ENCODE results near the gene NKX6-2.
A peak's percentile ranks its signal among the peaks of the same experiment; 100 is the strongest.
"Not testable (repeated sequence)": the region's sequence is repeated elsewhere in the genome, so short reads cannot be mapped to it uniquely, and the experiment has no call there.

NKX6-2 gene

DNA sequence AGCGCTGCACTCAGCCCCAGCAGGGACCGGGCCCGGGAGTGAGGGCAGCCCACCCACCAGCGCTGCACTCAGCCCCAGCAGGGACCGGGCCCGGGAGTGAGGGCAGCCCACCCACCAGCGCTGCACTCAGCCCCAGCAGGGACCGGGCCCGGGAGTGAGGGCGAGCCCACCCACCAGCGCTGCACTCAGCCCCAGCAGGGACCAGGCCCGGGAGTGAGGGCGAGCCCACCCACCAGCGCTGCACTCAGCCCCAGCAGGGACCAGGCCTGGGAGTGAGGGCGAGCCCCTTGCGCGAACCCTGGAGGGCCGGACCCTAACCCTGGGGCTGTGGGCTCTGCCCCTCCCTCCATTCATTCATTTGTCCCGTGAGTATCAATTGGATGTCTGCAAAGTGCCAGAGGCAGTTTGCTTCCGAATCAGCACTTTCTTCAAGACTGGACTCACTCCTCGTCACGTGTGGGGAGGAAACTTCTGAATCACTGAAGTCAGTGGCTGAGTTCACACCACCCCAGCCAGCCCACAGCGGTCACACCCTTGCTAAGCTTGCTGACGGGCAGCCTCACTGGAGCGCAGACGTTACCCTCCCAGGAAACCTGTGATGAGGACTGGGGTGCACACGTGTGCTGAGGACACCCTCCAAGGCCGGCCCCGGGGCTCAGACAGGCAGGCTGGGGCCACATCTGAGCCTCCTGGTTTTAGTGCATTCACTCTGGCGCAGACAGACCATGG is 42.6 kb downstream of the NKX6-2 start:
- H3K36me3 ChIP-seq (ENCODE audit: control insufficient read depth in 2 of 2, insufficient read depth in 1 of 2, low read length in 2 of 2); H3K27ac ChIP-seq (ENCODE audit: extremely low read depth, low read depth, low read length); POLR2A ChIA-PET; H3K4me1 ChIP-seq (ENCODE audit: control insufficient read depth, insufficient read depth, low read length); H3K9me3 ChIP-seq (ENCODE audit: control insufficient read depth, insufficient read depth, low read depth, low read length); CTCF ChIA-PET; H3K4me3 ChIP-seq (ENCODE audit: low read depth, low read length): not testable (repeated sequence)
- TF ChIP-seq KLF1 (tag by site-specific recombination; IDR thresholded peaks at IDR 0.05) (peak; percentile 46; the same call in 1 of the 2 replicates), EGR2 (tag by site-specific recombination; IDR thresholded peaks at IDR 0.05; ENCODE audit: low read depth) (0 out of 2 replicates have a peak, but pooled peaks have one; percentile 13)

- Histone ChIP-seq H3K27ac (ENCODE audit: extremely low read depth, low read depth, low read length) (no peak overlapping the region), H3K4me3 (ENCODE audit: low read depth, low read length) (no peak overlapping the region), H3K9me3 (ENCODE audit: control insufficient read depth, insufficient read depth, low read depth, low read length) (no peaks in the 10 kb centered on the region), H3K4me1 (ENCODE audit: control insufficient read depth, insufficient read depth, low read length) (no peaks in the 10 kb centered on the region), H3K36me3 (ENCODE audit: control insufficient read depth in 2 of 2, insufficient read depth in 1 of 2, low read length in 2 of 2) (no peaks in the 10 kb centered on the region)
- ChIA-PET CTCF (no interaction called here), POLR2A (no interaction called here)
- TF ChIP-seq ZNF692 (tag by site-specific recombination; IDR thresholded peaks at IDR 0.05) (no peak), ZNF513 (tag by site-specific recombination; IDR thresholded peaks at IDR 0.05) (no peak), PRDM4 (tag by site-specific recombination; IDR thresholded peaks at IDR 0.05) (no peak), ZSCAN5A (tag by site-specific recombination; IDR thresholded peaks at IDR 0.05) (no peak), ZNF596 (tag by site-specific recombination; IDR thresholded peaks at IDR 0.05) (no peak), GLIS2 (tag by site-specific recombination; IDR thresholded peaks at IDR 0.05) (no peak), ZNF600 (tag by site-specific recombination; IDR thresholded peaks at IDR 0.05) (no peak), ZNF214 (tag by site-specific recombination; IDR thresholded peaks at IDR 0.05; ENCODE audit: borderline replicate concordance) (no peak), ZNF623 (tag by site-specific recombination; IDR thresholded peaks at IDR 0.05) (no peak), ZNF350 (tag by site-specific recombination; IDR thresholded peaks at IDR 0.05) (no peak), ZNF549 (tag by site-specific recombination; IDR thresholded peaks at IDR 0.05) (no peak), ZNF555 (tag by site-specific recombination; conservative IDR thresholded peaks at IDR 0.05) (no peak), ZNF48 (tag by site-specific recombination; IDR thresholded peaks at IDR 0.05) (no peak), ZNF292 (tag by site-specific recombination; IDR thresholded peaks at IDR 0.05; ENCODE audit: borderline replicate concordance, low read depth) (no peak), GLI2 (tag by site-specific recombination; IDR thresholded peaks at IDR 0.05; ENCODE audit: borderline replicate concordance, low read depth) (no peak), SP3 (tag by site-specific recombination; IDR thresholded peaks at IDR 0.05) (no peak), ZNF548 (tag by site-specific recombination; IDR thresholded peaks at IDR 0.05) (no peak)
Measured at GRCh38 chr10:132742837-132743194, 43.1 kb downstream of the NKX6-2 start.

All from HEK293 (cell line).